HCT116 (cell line): Measurements from ENCODE around the gene NPLOC4. TPM values are rescaled to one million over a fixed set of nuclear protein-coding genes. Genes with fewer than 3 reads are reported as not detected.

Source experiments
- ATAC-seq: fragments of 200-7000 bp; cut with Tn5 transposase; 2 replicates; pipeline ENCODE4 v1.9.1; 2020; ENCODE audit warnings: mild to moderate bottlenecking, moderate library complexity
- BruUV-seq: library from RNA; stranded (reverse); fragments of 400-500 nt; replicated peaks from 2 replicates; lab custom pipeline; 2021; lab: Mats Ljungman, UMichigan
- CTCF ChIA-PET: fragments of 300-600 bp; sonication (Branson Sonifier 250); formaldehyde crosslinking; loops from one replicate; lab custom pipeline; 2021; ENCODE audit warnings: antibody characterized with exemption; lab: Charles Lee
- POLR2A ChIA-PET: fragments of 300-600, 350-600 bp; sonication (Branson Sonifier 250); formaldehyde crosslinking; loops from one replicate; lab custom pipeline; 2021; ENCODE audit warnings: antibody characterized with exemption; lab: Charles Lee
- RAD21 ChIA-PET, 2 experiments: fragments of 300-600 bp; sonication (Branson Sonifier 250); formaldehyde crosslinking; loops; one replicate each; lab custom pipeline; 2023; ENCODE audit warnings: low total read pairs in 2 of 2; ENCODE audit not compliant: uncharacterized antibody in 2 of 2, unreplicated experiment in 2 of 2, low non-redundant PET in 1 of 2; lab: Charles Lee
- DNase-seq: peaks from one replicate; pipeline ENCODE4 v3.0.0-alpha.2; 2010; ENCODE audit warnings: low read depth, low spot score
- H2AFZ ChIP-seq: fragments of 200-600 bp; shearing (Covaris generic), sonication (generic); 2 replicates; pipeline ENCODE4 v1.6.1; 2017; ENCODE audit warnings: low read depth, mixed run types, mixed read lengths, antibody characterized with exemption, low read length; ENCODE audit not compliant: poor library complexity, severe bottlenecking
- H3K27ac ChIP-seq: 2 replicates; pipeline ENCODE4 v1.5.1; 2012; ENCODE audit warnings: low read depth, low read length
- H3K27me3 ChIP-seq: fragments of 200-600 bp; sonication (generic); 2 replicates; pipeline ENCODE4 v1.6.1; 2016; ENCODE audit warnings: mixed run types, low read length, mixed read lengths; ENCODE audit not compliant: insufficient read depth
- H3K36me3 ChIP-seq, 2 experiments: fragments of 200-500 bp in 1 of 2; fragments of 200-600 bp in 1 of 2; sonication (Bioruptor generic) in 1 of 2; sonication (generic) in 1 of 2; 2 replicates each; pipeline versions ENCODE4 v1.5.1 to v1.6.1; 2014 to 2016; ENCODE audit warnings: low read length in 2 of 2, inconsistent platforms in 1 of 2, mixed read lengths in 1 of 2, mixed run types in 1 of 2; ENCODE audit not compliant: insufficient read depth in 2 of 2, control insufficient read depth in 1 of 2
- H3K4me1 ChIP-seq, 2 experiments: fragments of 200-600 bp in 1 of 2; sonication (generic) in 1 of 2; 2 replicates each; pipeline versions ENCODE4 v1.5.1 to v1.6.1; 2012 to 2017; ENCODE audit warnings: low read length in 2 of 2, inconsistent platforms in 1 of 2, mild to moderate bottlenecking in 1 of 2, mixed read lengths in 1 of 2, mixed run types in 1 of 2, moderate library complexity in 1 of 2; ENCODE audit not compliant: insufficient read depth in 2 of 2, control insufficient read depth in 1 of 2
- H3K4me2 ChIP-seq: fragments of 200-600 bp; sonication (generic); 2 replicates; pipeline ENCODE4 v1.6.1; 2017; ENCODE audit warnings: mixed run types, low read length, mixed read lengths
- H3K4me3 ChIP-seq, 2 experiments: fragments of 200-600 bp in 1 of 2; sonication (generic) in 1 of 2; replicated peaks in 1 of 2; 2 replicates each; pipeline ENCODE4 v1.5.1; 2011 to 2016; ENCODE audit warnings: low read length in 2 of 2, control low read depth in 1 of 2, low read depth in 1 of 2, mild to moderate bottlenecking in 1 of 2, mixed read lengths in 1 of 2, mixed run types in 1 of 2
- H3K79me2 ChIP-seq: fragments of 200-600 bp; sonication (generic); 2 replicates; pipeline ENCODE4 v1.6.1; 2017; ENCODE audit warnings: mild to moderate bottlenecking, mixed run types, low read length, moderate library complexity, mixed read lengths; ENCODE audit not compliant: insufficient read depth
- H3K9ac ChIP-seq: fragments of 200-600 bp; sonication (generic); 2 replicates; pipeline ENCODE4 v1.6.1; 2016; ENCODE audit warnings: low read length, mixed read lengths
- H3K9me2 ChIP-seq: fragments of 200-600 bp; sonication (generic), shearing (Covaris generic); 2 replicates; pipeline ENCODE4 v1.6.1; 2017; ENCODE audit warnings: mixed run types, mild to moderate bottlenecking, moderate library complexity; ENCODE audit not compliant: insufficient read depth
- H3K9me3 ChIP-seq, 2 experiments: fragments of 200-500 bp in 1 of 2; fragments of 200-600 bp in 1 of 2; sonication (Bioruptor generic) in 1 of 2; sonication (generic) in 1 of 2; 2 replicates each; pipeline ENCODE4 v1.6.1; 2014 to 2017; ENCODE audit warnings: low read length in 2 of 2, mixed read lengths in 2 of 2, inconsistent platforms in 1 of 2, low read depth in 1 of 2, mild to moderate bottlenecking in 1 of 2, mixed run types in 1 of 2, moderate library complexity in 1 of 2; ENCODE audit not compliant: control insufficient read depth in 1 of 2, insufficient read depth in 1 of 2
- H4K20me1 ChIP-seq: fragments of 200-600 bp; sonication (generic), shearing (Covaris generic); 2 replicates; pipeline ENCODE4 v1.6.1; 2017; ENCODE audit warnings: mixed run types, mild to moderate bottlenecking, moderate library complexity; ENCODE audit not compliant: insufficient read depth
- ATF3 ChIP-seq: IDR thresholded peaks from 2 replicates; pipeline ENCODE4 v1.6.1; 2012
- CBX3 ChIP-seq: IDR thresholded peaks from 2 replicates; pipeline ENCODE4 v1.6.1; 2012; ENCODE audit warnings: low read depth
- CTCF ChIP-seq, 3 experiments: fragments of 200-600 bp in 1 of 3; sonication (generic) in 1 of 3; IDR thresholded peaks in 2 of 3; conservative IDR thresholded peaks in 1 of 3; 2 replicates each; pipeline ENCODE4 v1.5.1; 2012 to 2017; ENCODE audit warnings: low read depth in 2 of 3, low read length in 2 of 3, antibody characterized with exemption in 1 of 3, borderline replicate concordance in 1 of 3, control low read depth in 1 of 3, mild to moderate bottlenecking in 1 of 3, mixed read lengths in 1 of 3, mixed run types in 1 of 3, moderate library complexity in 1 of 3; ENCODE audit not compliant: insufficient read depth in 1 of 3
- ELF1 ChIP-seq: IDR thresholded peaks from 2 replicates; pipeline ENCODE4 v1.6.1; 2012; ENCODE audit warnings: low read depth, borderline replicate concordance
- EZH2 ChIP-seq: fragments of 200-600 bp; sonication (generic); IDR thresholded peaks from 2 replicates; pipeline ENCODE4 v1.6.1; 2017; ENCODE audit warnings: antibody characterized with exemption, mixed run types
- EZH2phosphoT487 ChIP-seq: fragments of 200-600 bp; IDR thresholded peaks from 2 replicates; pipeline ENCODE4 v1.6.1; 2018; ENCODE audit warnings: antibody characterized with exemption, borderline replicate concordance
- JUND ChIP-seq: IDR thresholded peaks from 2 replicates; pipeline ENCODE4 v1.6.1; 2012
- POLR2A ChIP-seq: IDR thresholded peaks from 2 replicates; pipeline ENCODE4 v1.7.0; 2011; ENCODE audit warnings: borderline replicate concordance; ENCODE audit not compliant: insufficient read depth, insufficient read length; ENCODE audit errors: extremely low read depth
- POLR2AphosphoS5 ChIP-seq: IDR thresholded peaks from 2 replicates; pipeline ENCODE4 v1.6.1; 2011; ENCODE audit warnings: mild to moderate bottlenecking, low read depth, low read length, moderate library complexity
- RAD21 ChIP-seq: IDR thresholded peaks from 2 replicates; pipeline ENCODE4 v1.6.1; 2012; ENCODE audit warnings: low read depth, mild to moderate bottlenecking
- SIN3A ChIP-seq: IDR thresholded peaks from 2 replicates; pipeline ENCODE4 v1.6.1; 2012; ENCODE audit warnings: low read depth
- SP1 ChIP-seq: IDR thresholded peaks from 2 replicates; pipeline ENCODE4 v1.6.1; 2012; ENCODE audit warnings: low read depth
- SRF ChIP-seq: IDR thresholded peaks from 2 replicates; pipeline ENCODE4 v1.6.1; 2012; ENCODE audit warnings: low read depth
- ZNF274 ChIP-seq: fragments of 200-500 bp; sonication (Bioruptor generic); IDR thresholded peaks from 2 replicates; pipeline ENCODE4 v1.6.1; 2014; ENCODE audit warnings: mild to moderate bottlenecking, low read depth, low read length, inconsistent platforms
- intact Hi-C: fragments of 100-400 bp; cut with micrococcal nuclease; formaldehyde crosslinking; loops from 2 replicates; pipeline ENCODE4 v1.10.0; 2022
- total RNA-seq: library from RNA; stranded (reverse); gene quantifications from one replicate; pipeline ENCODE4 v1.2.1, GENCODE V29; 2021; ENCODE audit not compliant: unreplicated experiment

NPLOC4 gene
- total RNA-seq, 1 experiment from 2014 or later = 137 TPM

- TF ChIP-seq EZH2phosphoT487 = no peak
- TF ChIP-seq ELF1 = no peak
- peak; percentile 60 for TF ChIP-seq POLR2A
- TF ChIP-seq ATF3 = no peak
- TF ChIP-seq SRF = no peak
- no peak for TF ChIP-seq ZNF274
- no peak for TF ChIP-seq CBX3
- TF ChIP-seq EZH2 = no peak
- no peak for TF ChIP-seq SIN3A
- TF ChIP-seq CTCF (IDR thresholded peaks at IDR 0.05 in 2 of 3, conservative IDR thresholded peaks at IDR 0.05 in 1 of 3; ENCODE audit: borderline replicate concordance in 1 of 3, insufficient read depth in 1 of 3, low read depth in 2 of 3, low read length in 2 of 3) = no peak
- TF ChIP-seq JUND = no peak
- no peak for TF ChIP-seq SP1
- TF ChIP-seq RAD21 = no peak
- TF ChIP-seq, all 23 proteins: peak for 2
Observed at GRCh38 chr17:81513753-81514488, 123.0 kb downstream of the NPLOC4 start (continued).

- peak overlapping the region; percentile 100 for H3K27ac ChIP-seq
- H3K9me3 ChIP-seq = no peaks in the 10 kb centered on the region
- intact Hi-C loops = no loop called here
- H3K9me2 ChIP-seq = no peaks in the 10 kb centered on the region
- RAD21 ChIA-PET = no interaction called here
- no peak overlapping the region for H2AFZ ChIP-seq
- H3K4me1 ChIP-seq = peaks cover 29 to 83% of the 10 kb centered on the region in 2 experiments
- ATAC-seq = peak; percentile 13
- CTCF ChIA-PET = interaction anchor here (1.1 kb wide), 1 partner anchor 39 kb away, joined by 3 read pairs; the partner anchor contains the start of gene FAAP100
- DNase-seq = no peak
- TF ChIP-seq POLR2AphosphoS5 (peak; percentile 41; the same call in 1 of the 2 replicates), ZNF274 (no peak)
- H3K79me2 ChIP-seq = peaks cover 76% of the 10 kb centered on the region
- no TSS peak for BruUV-seq
- H3K36me3 ChIP-seq = peaks cover 19 to 34% of the 10 kb centered on the region in 2 experiments
- peaks cover 35% of the 10 kb centered on the region; the same call in 1 of the 2 replicates for H4K20me1 ChIP-seq
- no peaks in the 10 kb centered on the region for H3K27me3 ChIP-seq
- POLR2A ChIA-PET = interaction anchor here (1.0 to 2.4 kb wide), 9 partner anchors 9 to 184 kb away, joined by 3 to 12 read pairs (median 6); partner anchors contain the start of genes BAHCC1, FAAP100 and FSCN2
- peak overlapping the region; percentile 100 for H3K4me2 ChIP-seq
- H3K9ac ChIP-seq = peak overlapping the region; percentile 94
- peak overlapping the region; percentile 81 to 90 for H3K4me3 ChIP-seq
Observed at GRCh38 chr17:81513372-81513752, 123.5 kb downstream of the NPLOC4 start.
